HG03378 (cell line): ENCODE measurements around the gene S100A7A.
"Not testable (repeated sequence)": the region's sequence is repeated elsewhere in the genome, so short reads cannot be mapped to it uniquely, and the experiment has no call there.

Experiments used
- ATAC-seq: cut with Tn5 transposase; IDR thresholded peaks from one replicate; pipeline ENCODE4 v1.9.1; 2021; ENCODE audit warnings: mild to moderate bottlenecking, moderate library complexity; ENCODE audit not compliant: unreplicated experiment

Gene S100A7A

GRCh38 chr1:153448851-153449250, 32.5 kb downstream of the S100A7A start:
- ATAC-seq: not testable (repeated sequence)

GRCh38 chr1:153456396-153456795, 40.1 kb downstream of the S100A7A start:
- ATAC-seq: no peak

GRCh38 chr1:153459655-153460054, 43.3 kb downstream of the S100A7A start:
- ATAC-seq: no peak

GRCh38 chr1:153460551-153460950, 44.2 kb downstream of the S100A7A start, which contains the start of gene S100A7:
Gene S100A7 (minus strand): TSS chr1:153460651. CDS start chr1:153459013, 1,638 bp downstream.
- no peak for ATAC-seq

GRCh38 chr1:153462741-153463140, 46.4 kb downstream of the S100A7A start:
- ATAC-seq: not testable (repeated sequence)

- ATAC-seq: no peak
Measured at GRCh38 chr1:153465811-153466636, 49.7 kb downstream of the S100A7A start.

GRCh38 chr1:153466908-153467307, 50.6 kb downstream of the S100A7A start:
- no peak for ATAC-seq

GRCh38 chr1:153470707-153471106, 54.4 kb downstream of the S100A7A start:
- ATAC-seq: no peak
